ACHN (cell line): ENCODE results near the gene CFAP92.

ENCODE experiments used
- DNase-seq: peaks from one replicate; pipeline ENCODE4 v3.0.0-alpha.2; 2015
- in situ Hi-C: cut with HindIII; loops from 2 replicates; pipeline ENCODE4 v1.10.0; 2017; ENCODE audit warnings: low sequenced_read_pairs, low pct_ligation_motif_present, low pct_unique_long_range_greater_than_20kb

The CFAP92 gene

GRCh38 chr3:128996200-128996599 lies 2.3 kb upstream of the CFAP92 start:
- DNase-seq, result no peak
- in situ Hi-C loops, result no loop called here

GRCh38 chr3:128995737-128996136 lies 1.9 kb upstream of the CFAP92 start:
- in situ Hi-C loops, result no loop called here
- DNase-seq, result no peak

GRCh38 chr3:128994581-128995546 lies 988 bp upstream of the CFAP92 start:
- in situ Hi-C loops, result no loop called here
- no peak for DNase-seq

- in situ Hi-C loops, result no loop called here
- DNase-seq, result no peak
Measured at GRCh38 chr3:128994173-128994512, 267 bp upstream of the CFAP92 start.

- in situ Hi-C loops, result no loop called here
- DNase-seq, result no peak
Measured at GRCh38 chr3:128992926-128993460, 883 bp downstream of the CFAP92 start.

GRCh38 chr3:128991355-128991895 lies 2.5 kb downstream of the CFAP92 start:
- in situ Hi-C loops, result no loop called here
- no peak for DNase-seq

GRCh38 chr3:128988286-128988685 lies 5.6 kb downstream of the CFAP92 start:
- in situ Hi-C loops, result no loop called here
- DNase-seq, result no peak

GRCh38 chr3:128987302-128988100 lies 6.4 kb downstream of the CFAP92 start:
- no peak for DNase-seq
- in situ Hi-C loops, result no loop called here

- in situ Hi-C loops, result no loop called here
- DNase-seq, result no peak
Measured at GRCh38 chr3:128984596-128984995, 9.3 kb downstream of the CFAP92 start.

- DNase-seq, result no peak
- in situ Hi-C loops, result no loop called here
Measured at GRCh38 chr3:128983293-128984069, 10.4 kb downstream of the CFAP92 start.

- DNase-seq, result no peak
- in situ Hi-C loops, result no loop called here
Measured at GRCh38 chr3:128975276-128975675, 18.6 kb downstream of the CFAP92 start.

GRCh38 chr3:128973988-128974564 lies 19.8 kb downstream of the CFAP92 start:
- no peak for DNase-seq
- in situ Hi-C loops, result no loop called here

GRCh38 chr3:128971421-128972100 lies 22.3 kb downstream of the CFAP92 start:
- DNase-seq, result no peak
- in situ Hi-C loops, result no loop called here

GRCh38 chr3:128970740-128971047 lies 23.2 kb downstream of the CFAP92 start:
- no peak for DNase-seq
- in situ Hi-C loops, result no loop called here

- in situ Hi-C loops, result no loop called here
- peak; percentile 36 for DNase-seq
Measured at GRCh38 chr3:128969993-128970739, 23.7 kb downstream of the CFAP92 start.

GRCh38 chr3:128967748-128968355 lies 26.0 kb downstream of the CFAP92 start:
- in situ Hi-C loops, result no loop called here
- DNase-seq, result no peak

GRCh38 chr3:128965818-128966217 lies 28.1 kb downstream of the CFAP92 start:
- DNase-seq, result no peak
- in situ Hi-C loops, result no loop called here
